Lung (tissue), 12 donors: ENCODE results near the gene STEAP2. TPM values are rescaled to one million over a fixed set of nuclear protein-coding genes. Genes with fewer than 3 reads are reported as not detected.
A peak's percentile ranks its signal among the peaks of the same experiment; 100 is the strongest.

Experiments used
- ATAC-seq: fragments of 200-7000 bp; cut with Tn5 transposase; one replicate; pipeline ENCODE4 v1.9.1; 2020; ENCODE audit warnings: moderate number of reproducible peaks; ENCODE audit not compliant: insufficient read depth, low FRiP score
- DNase-seq, 3 donors: peaks; one replicate each; pipeline ENCODE4 v3.0.0-alpha.2; 2013 to 2017
- H3K27ac ChIP-seq, 2 donors: one replicate each; pipeline ENCODE4 v1.5.1; 2013; ENCODE audit warnings: mild to moderate bottlenecking in 2 of 2, moderate library complexity in 2 of 2, control low read depth in 1 of 2, inconsistent platforms in 1 of 2, low read depth in 1 of 2, low read length in 1 of 2
- H3K27me3 ChIP-seq, 3 donors: one replicate each; pipeline ENCODE4 v1.5.1; 2013; ENCODE audit warnings: low read length in 2 of 3; ENCODE audit not compliant: control insufficient read depth in 3 of 3, insufficient read depth in 3 of 3
- H3K36me3 ChIP-seq, 4 donors: one replicate each; pipeline ENCODE4 v1.5.1; 2013; ENCODE audit warnings: low read length in 4 of 4, mild to moderate bottlenecking in 1 of 4, moderate library complexity in 1 of 4; ENCODE audit not compliant: control insufficient read depth in 4 of 4, insufficient read depth in 4 of 4
- H3K4me1 ChIP-seq, 5 donors: one replicate each; pipeline ENCODE4 v1.5.1; 2013; ENCODE audit warnings: low read length in 5 of 5, mild to moderate bottlenecking in 2 of 5, moderate library complexity in 1 of 5; ENCODE audit not compliant: control insufficient read depth in 5 of 5, insufficient read depth in 5 of 5
- H3K4me3 ChIP-seq: one replicate; pipeline ENCODE4 v1.5.1; 2013; ENCODE audit warnings: mild to moderate bottlenecking, control low read depth, moderate library complexity
- H3K9ac ChIP-seq, 2 donors: one replicate each; pipeline ENCODE4 v1.5.1; 2013; ENCODE audit warnings: low read length in 2 of 2, control low read depth in 1 of 2; ENCODE audit not compliant: insufficient read depth in 1 of 2
- H3K9me3 ChIP-seq, 4 donors: one replicate each; pipeline ENCODE4 v1.5.1; 2013; ENCODE audit warnings: low read length in 3 of 4, mild to moderate bottlenecking in 1 of 4, moderate library complexity in 1 of 4; ENCODE audit not compliant: control insufficient read depth in 4 of 4, insufficient read depth in 3 of 4
- WGBS, 2 donors: extraction: QIAGEN DNeasy Blood & Tissue Kit; methylation state at CpG; one replicate each; pipeline ENCODE4 v1.1.7; 2013; 5-methylcytosine and 5-hydroxymethylcytosine counted together
- polyA plus RNA-seq, 2 donors: library from polyadenylated mRNA; stranded (reverse); fragments of 200-250 nt; gene quantifications; one replicate each; pipeline ENCODE4 v1.2.1, GENCODE V29; 2013
- total RNA-seq, 2 donors: library from RNA; depleted of rRNA in 1 of 2; stranded (reverse); fragments of >200 nt in 1 of 2; gene quantifications; one replicate each; pipeline ENCODE4 v1.2.1, GENCODE V29; 2014 to 2021
- TF ChIP-seq, protein P1 (sequence below): IDR thresholded peaks from 2 replicates; pipeline ENCODE4 v1.5.1; 2012; ENCODE audit warnings: mild to moderate bottlenecking; ENCODE audit errors: control extremely low read depth, extremely low read depth
- donor health status: control.
- donor health status: control.
- donor health status: Bipolar disorder and iron deficiency.
- donor health status: healthy.
- donor health status: DM: yes; HTN: yes; CAD: no.

The STEAP2 gene
- total and polyA plus RNA-seq, 4 donors: 5.3 to 16.7 (median 11.2) TPM

DNA sequence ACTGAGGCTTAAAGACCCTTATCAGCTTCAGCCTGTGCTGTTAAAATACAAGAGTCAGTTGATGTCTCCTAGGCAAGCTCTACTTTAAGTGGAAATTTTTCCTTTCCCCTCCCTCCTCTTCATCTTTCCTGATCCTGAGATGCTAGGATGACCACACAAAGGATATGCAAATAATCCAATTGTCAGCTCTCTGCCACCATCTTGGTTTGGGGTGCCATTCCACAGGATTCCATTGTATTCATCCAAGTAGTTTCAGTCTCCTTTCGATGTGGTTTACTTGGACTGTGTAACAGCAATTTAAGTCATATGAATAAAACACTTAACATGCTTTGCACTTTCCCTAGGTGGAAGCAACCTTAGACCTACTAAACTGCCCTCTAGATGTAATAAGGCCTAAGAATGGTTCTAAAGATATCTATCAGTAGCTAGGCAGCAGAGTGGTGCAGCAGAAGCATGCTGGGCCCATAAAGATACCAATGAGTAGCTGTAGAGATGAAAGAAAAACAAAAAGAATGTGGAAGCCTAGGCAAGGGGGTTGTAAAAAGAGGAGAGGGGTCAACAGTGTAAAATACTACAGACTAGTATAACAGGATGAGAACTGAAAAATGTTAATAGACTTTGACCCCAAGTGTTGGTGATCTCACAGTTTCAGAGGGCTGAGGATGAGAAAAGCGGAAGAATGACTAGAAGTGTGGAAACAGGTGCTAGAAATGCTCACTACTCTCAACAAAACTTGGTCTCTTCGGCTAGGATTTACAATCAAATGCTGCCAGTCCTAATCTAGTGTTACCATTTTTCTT lies 31.0 kb downstream of the STEAP2 start:
- DNase-seq: no peak
- Histone ChIP-seq H3K36me3 (peaks cover 0 to 2% (median 0%) of the 10 kb centered on the region in 4 donors), H3K4me3 (no peak overlapping the region), H3K27me3 (peaks cover 0 to 2% (median 0%) of the 10 kb centered on the region in 3 donors), H3K27ac (no peak overlapping the region), H3K9me3 (no peaks in the 10 kb centered on the region), H3K9ac (no peak overlapping the region), H3K4me1 (peaks cover 0 to 9% (median 0%) of the 10 kb centered on the region in 5 donors)
- WGBS, 2 donors: 83 to 94% methylated on average over 3 of the region's 3 CpGs
- TF ChIP-seq, protein P1, sequence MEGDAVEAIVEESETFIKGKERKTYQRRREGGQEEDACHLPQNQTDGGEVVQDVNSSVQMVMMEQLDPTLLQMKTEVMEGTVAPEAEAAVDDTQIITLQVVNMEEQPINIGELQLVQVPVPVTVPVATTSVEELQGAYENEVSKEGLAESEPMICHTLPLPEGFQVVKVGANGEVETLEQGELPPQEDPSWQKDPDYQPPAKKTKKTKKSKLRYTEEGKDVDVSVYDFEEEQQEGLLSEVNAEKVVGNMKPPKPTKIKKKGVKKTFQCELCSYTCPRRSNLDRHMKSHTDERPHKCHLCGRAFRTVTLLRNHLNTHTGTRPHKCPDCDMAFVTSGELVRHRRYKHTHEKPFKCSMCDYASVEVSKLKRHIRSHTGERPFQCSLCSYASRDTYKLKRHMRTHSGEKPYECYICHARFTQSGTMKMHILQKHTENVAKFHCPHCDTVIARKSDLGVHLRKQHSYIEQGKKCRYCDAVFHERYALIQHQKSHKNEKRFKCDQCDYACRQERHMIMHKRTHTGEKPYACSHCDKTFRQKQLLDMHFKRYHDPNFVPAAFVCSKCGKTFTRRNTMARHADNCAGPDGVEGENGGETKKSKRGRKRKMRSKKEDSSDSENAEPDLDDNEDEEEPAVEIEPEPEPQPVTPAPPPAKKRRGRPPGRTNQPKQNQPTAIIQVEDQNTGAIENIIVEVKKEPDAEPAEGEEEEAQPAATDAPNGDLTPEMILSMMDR: no peak
- no peak for ATAC-seq

DNA sequence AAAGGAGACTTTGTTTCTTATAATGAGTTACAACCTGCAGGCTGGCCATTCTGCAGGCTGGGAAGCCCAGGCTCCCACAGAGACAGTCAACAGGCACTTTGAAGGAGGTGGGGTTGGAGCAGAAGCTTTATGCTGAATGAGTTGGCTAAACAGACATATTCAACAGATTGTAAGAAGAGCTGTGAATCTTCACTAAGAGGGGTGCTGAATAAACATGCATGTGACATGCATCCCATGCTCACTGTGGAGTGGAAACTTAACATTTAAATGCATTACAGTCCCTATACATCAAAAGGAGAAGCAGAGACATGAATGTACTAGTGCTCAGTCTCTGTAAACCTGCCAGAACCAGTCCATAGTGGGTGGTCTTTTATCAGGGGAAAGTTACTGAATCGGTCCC lies 32.0 kb downstream of the STEAP2 start:
- H3K27ac ChIP-seq: no peak overlapping the region
- 29 to 50% methylated on average over 1 of the region's 1 CpG for WGBS, 2 donors
- TF ChIP-seq, protein P1: no peak
- ATAC-seq (no peak), DNase-seq (peak in 1 of 3 donors; percentile 9)
- peaks cover 0 to 2% (median 0%) of the 10 kb centered on the region in 3 donors for H3K27me3 ChIP-seq
- H3K9ac ChIP-seq: no peak overlapping the region
- H3K4me3 ChIP-seq: no peak overlapping the region
- H3K9me3 ChIP-seq: no peaks in the 10 kb centered on the region
- H3K4me1 ChIP-seq: peaks cover 0 to 9% (median 0%) of the 10 kb centered on the region in 5 donors
- peaks cover 0 to 2% (median 0%) of the 10 kb centered on the region in 4 donors for H3K36me3 ChIP-seq

DNA sequence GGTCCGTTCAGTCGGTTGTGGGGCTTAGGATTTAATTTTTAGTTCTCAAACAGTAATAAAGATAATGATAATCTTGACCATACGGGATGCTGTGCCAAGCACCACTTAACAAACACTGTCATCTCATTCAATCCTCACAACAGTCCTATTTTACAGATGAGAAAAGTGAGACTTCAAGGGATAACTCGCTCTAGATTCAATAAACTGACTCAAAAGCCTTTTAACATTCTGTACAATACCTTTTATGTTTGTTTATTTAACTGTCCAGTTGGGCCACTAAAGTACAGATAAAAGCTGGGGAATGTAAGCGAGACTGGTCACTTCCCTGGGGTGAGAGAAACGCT lies 33.0 kb downstream of the STEAP2 start:
- no peak for DNase-seq
- H3K36me3 ChIP-seq: peaks cover 0 to 2% (median 0%) of the 10 kb centered on the region in 4 donors
- peak overlapping the region; percentile 83 for H3K4me3 ChIP-seq
- no peak for ATAC-seq
- no peaks in the 10 kb centered on the region for H3K9me3 ChIP-seq
- TF ChIP-seq, protein P1: no peak
- 13 to 14% methylated on average over 6 of the region's 6 CpGs for WGBS, 2 donors
- H3K27ac ChIP-seq: no peak overlapping the region
- H3K27me3 ChIP-seq: peaks cover 0 to 2% (median 0%) of the 10 kb centered on the region in 3 donors
- peak overlapping the region; percentile 47 to 92 for H3K9ac ChIP-seq
- peaks cover 0 to 9% (median 0%) of the 10 kb centered on the region in 5 donors for H3K4me1 ChIP-seq
